Cerebellar cortex (tissue), 1 donor: ENCODE measurements around the gene EIF3I.
"Not testable (repeated sequence)": the region's sequence is repeated elsewhere in the genome, so short reads cannot be mapped to it uniquely, and the experiment has no call there.

Experiments
- DNase-seq: peaks from one replicate; pipeline ENCODE4 v3.0.0-alpha.2; 2015; ENCODE audit warnings: low spot score

EIF3I gene

GRCh38 chr1:32232558-32233304, 10.5 kb downstream of the EIF3I start:
- DNase-seq, result no peak

- peak; percentile 51 for DNase-seq
Observed at GRCh38 chr1:32234792-32235191, 12.6 kb downstream of the EIF3I start.

GRCh38 chr1:32239337-32239736, 17.1 kb downstream of the EIF3I start:
- DNase-seq, result no peak

- no peak for DNase-seq
Observed at GRCh38 chr1:32239790-32240139, 17.6 kb downstream of the EIF3I start.

GRCh38 chr1:32240140-32240951, 18.1 kb downstream of the EIF3I start:
- DNase-seq, result no peak

- no peak for DNase-seq
Observed at GRCh38 chr1:32241001-32241763, 19.0 kb downstream of the EIF3I start.

GRCh38 chr1:32242341-32242851, 20.2 kb downstream of the EIF3I start:
- DNase-seq, result peak; percentile 20

- no peak for DNase-seq
Observed at GRCh38 chr1:32246888-32247273, 24.7 kb downstream of the EIF3I start, which contains the start of gene FAM167B. Gene FAM167B, plus strand, starts transcription at chr1:32247222. Its CDS starts 200 bp downstream, at chr1:32247422.

GRCh38 chr1:32247452-32247851, 25.2 kb downstream of the EIF3I start:
- no peak for DNase-seq

GRCh38 chr1:32247983-32248889, 26.0 kb downstream of the EIF3I start:
- peak; percentile 56 for DNase-seq

GRCh38 chr1:32249831-32250525, 27.8 kb downstream of the EIF3I start:
- no peak for DNase-seq

GRCh38 chr1:32250893-32251716, 28.9 kb downstream of the EIF3I start, which contains the start of gene LCK:
Gene LCK, plus strand, starts transcription at chr1:32251265. Its CDS starts 23,065 bp downstream, at chr1:32274330.
- DNase-seq, result no peak

- DNase-seq, result no peak
Observed at GRCh38 chr1:32255072-32256071, 33.2 kb downstream of the EIF3I start.

- DNase-seq, result no peak
Observed at GRCh38 chr1:32256473-32257226, 34.4 kb downstream of the EIF3I start.

- no peak for DNase-seq
Observed at GRCh38 chr1:32257227-32257508, 35.0 kb downstream of the EIF3I start.

GRCh38 chr1:32263236-32263593, 41.0 kb downstream of the EIF3I start:
- not testable (repeated sequence) for DNase-seq

GRCh38 chr1:32263744-32264143, 41.5 kb downstream of the EIF3I start:
- DNase-seq, result no peak

GRCh38 chr1:32265846-32266245, 43.6 kb downstream of the EIF3I start:
- DNase-seq, result no peak
